K562 (cell line): ENCODE results near the gene SH3TC1. TPM values are rescaled to one million over a fixed set of nuclear protein-coding genes. Genes with fewer than 3 reads are reported as not detected.

Experiments used
- CUX1 ChIP-seq: fragments of 200-800 bp; sonication (Bioruptor generic); IDR thresholded peaks from 2 replicates; pipeline ENCODE4 v1.6.1; 2016; ENCODE audit warnings: missing genetic modification characterization, missing compliant biosample characterization
- EP400 ChIP-seq: fragments of 450-650 bp; IDR thresholded peaks from 2 replicates; pipeline ENCODE4 v1.6.1; 2017; ENCODE audit warnings: antibody characterized with exemption, mild to moderate bottlenecking, moderate library complexity
- ETV5 ChIP-seq: sonication (generic); formaldehyde crosslinking; IDR thresholded peaks from 2 replicates; pipeline ENCODE4 v1.4.0; 2020; ENCODE audit warnings: low read depth, mild to moderate bottlenecking, missing genetic modification reagents
- EWSR1 ChIP-seq: fragments of 450-650 bp; IDR thresholded peaks from 2 replicates; pipeline ENCODE4 v1.6.1; 2018; ENCODE audit warnings: borderline replicate concordance, mild to moderate bottlenecking, low read depth, moderate library complexity; ENCODE audit not compliant: partially characterized antibody
- JUN ChIP-seq, 2 experiments: sonication (generic) in 1 of 2; formaldehyde crosslinking in 1 of 2; IDR thresholded peaks; 2 replicates each; pipeline versions ENCODE4 v1.6.1 to v1.8.0; 2012 to 2022; ENCODE audit warnings: borderline replicate concordance in 2 of 2, mild to moderate bottlenecking in 2 of 2, improper control_type of control experiment in 1 of 2, low read depth in 1 of 2, low read length in 1 of 2, missing genetic modification reagents in 1 of 2
- MCM2 ChIP-seq: fragments of 450-650 bp; IDR thresholded peaks from 2 replicates; pipeline ENCODE4 v1.6.1; 2017; ENCODE audit warnings: low read depth, mild to moderate bottlenecking
- PCBP2 ChIP-seq: fragments of 200-400 bp; formaldehyde crosslinking; IDR thresholded peaks from 2 replicates; pipeline ENCODE4 v1.6.1; 2018; ENCODE audit warnings: low read length, low read depth, mild to moderate bottlenecking, moderate library complexity; ENCODE audit not compliant: poor library complexity, severe bottlenecking
- PHF8 ChIP-seq: fragments of 200-600 bp; sonication (generic); IDR thresholded peaks from 2 replicates; pipeline ENCODE4 v1.6.1; 2012; ENCODE audit warnings: mixed run types, mild to moderate bottlenecking, inconsistent platforms, low read length, moderate library complexity, borderline replicate concordance
- POU5F1 ChIP-seq: fragments of 150-350 bp; IDR thresholded peaks from 2 replicates; pipeline ENCODE4 v1.6.1; 2014; ENCODE audit warnings: borderline replicate concordance, low read length, low read depth, mild to moderate bottlenecking; ENCODE audit not compliant: partially characterized antibody
- PTBP1 ChIP-seq: fragments of 200-400 bp; formaldehyde crosslinking; IDR thresholded peaks from 2 replicates; pipeline ENCODE4 v1.6.1; 2017; ENCODE audit warnings: low read depth, low read length
- RERE ChIP-seq: sonication (generic); formaldehyde crosslinking; IDR thresholded peaks from 2 replicates; pipeline ENCODE4 v1.8.0; 2023; ENCODE audit warnings: missing genetic modification reagents, mild to moderate bottlenecking, borderline replicate concordance
- SMAD4 ChIP-seq: fragments of 250-450 bp; sonication (Bioruptor Pico); conservative IDR thresholded peaks from 2 replicates; pipeline ENCODE4 v1.8.0; 2021; ENCODE audit warnings: inconsistent platforms, mild to moderate bottlenecking, moderate library complexity
- SRSF7 ChIP-seq: fragments of 200-400 bp; formaldehyde crosslinking; optimal IDR thresholded peaks from 2 replicates; pipeline ENCODE3; 2017; ENCODE audit warnings: mild to moderate bottlenecking, low read depth, low read length
- THRAP3 ChIP-seq: fragments of 450-650 bp; IDR thresholded peaks from 2 replicates; pipeline ENCODE4 v1.6.1; 2016; ENCODE audit warnings: mild to moderate bottlenecking, inconsistent platforms, borderline replicate concordance
- ZNF408 ChIP-seq: fragments of 250-450 bp; sonication (Bioruptor Pico); IDR thresholded peaks from 2 replicates; pipeline ENCODE4 v1.4.0; 2020; ENCODE audit warnings: low read depth, mild to moderate bottlenecking, moderate library complexity
- ZNF561 ChIP-seq: fragments of 450-650 bp; formaldehyde crosslinking; conservative IDR thresholded peaks from 2 replicates; pipeline ENCODE4 v1.4.0; 2020; ENCODE audit warnings: mild to moderate bottlenecking, moderate library complexity
- polyA plus RNA-seq, 8 experiments: library from polyadenylated mRNA; depleted of rRNA in 4 of 8; stranded (reverse) in 5 of 8; unstranded in 3 of 8; fragments of >200 nt; fragmentation: Nextera tagmentation in 2 of 8; fragmentation: Illumina TruSeq in 1 of 8; extraction: Ambion mirVana in 2 of 8; extraction: Trizol in 1 of 8; gene quantifications; 2 replicates each; pipeline versions ENCODE4 v1.2.1 to v1.2.3, GENCODE V29; 2011 to 2014; ENCODE audit warnings: inconsistent platforms in 1 of 8, missing spikeins in 1 of 8
- total RNA-seq, 7 experiments: library from RNA; depleted of rRNA in 6 of 7; stranded (reverse); fragments of >200 nt in 6 of 7; fragmentation: Illumina TruSeq in 2 of 7; extraction: Trizol in 2 of 7; gene quantifications; 2 replicates each; pipeline versions ENCODE4 v1.2.1 to v1.2.3, GENCODE V29; 2011 to 2021; ENCODE audit warnings: low replicate concordance in 1 of 7

SH3TC1 gene
- total and polyA plus RNA-seq, 9 of the 15 experiments (the other 6 are each of a cell fraction or from before 2014, with no cell fraction given), result 0.04 to 2.1 (median 0.48) TPM; not detected in 1

DNA sequence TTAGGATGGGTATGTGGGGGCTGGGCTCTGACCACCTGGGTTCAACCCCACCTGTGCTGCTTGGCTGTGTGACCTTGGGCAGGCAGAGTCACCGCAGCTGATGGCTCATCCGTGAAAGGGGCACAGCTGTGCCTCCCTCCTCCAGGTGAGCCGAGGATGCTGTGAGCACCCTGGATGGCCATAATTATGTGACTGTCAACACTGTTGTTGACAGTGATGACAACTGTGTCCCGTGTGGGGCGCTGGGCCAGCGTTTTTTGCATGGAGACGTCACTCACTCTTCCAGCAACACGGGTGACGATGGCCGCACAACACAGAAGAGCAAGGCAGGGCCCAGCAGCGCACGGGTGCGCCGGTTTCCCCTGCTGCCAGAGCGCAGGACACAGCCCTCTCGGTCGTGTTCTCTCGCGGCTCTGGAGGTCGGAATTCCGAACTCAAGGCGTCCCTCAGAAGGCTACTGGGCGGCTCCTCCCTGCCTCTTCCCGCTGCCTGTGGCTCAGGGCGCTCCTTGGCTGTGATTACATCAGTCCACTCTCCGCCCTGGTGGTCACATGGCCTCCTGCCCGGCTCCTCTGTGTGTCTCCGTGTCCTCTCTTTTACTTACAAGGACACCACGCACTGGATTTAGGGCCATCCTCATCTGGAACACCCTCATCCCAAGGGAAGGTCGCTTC lies 1.3 kb downstream of the SH3TC1 start (continued):
- no peak for TF ChIP-seq CUX1 (CRISPR knock-in tag)
- no peak for TF ChIP-seq PTBP1
- TF ChIP-seq SRSF7, result no peak
- TF ChIP-seq MCM2, result no peak
- TF ChIP-seq ETV5 (CRISPR knock-in tag), result no peak
- TF ChIP-seq EP400, result peak; percentile 60; the same call in 1 of the 2 replicates
- TF ChIP-seq RERE (CRISPR knock-in tag), result no peak
- TF ChIP-seq EWSR1, result no peak
- no peak for TF ChIP-seq THRAP3
- TF ChIP-seq ZNF561 (CRISPR knock-in tag), result no peak
- TF ChIP-seq PHF8, result peak; percentile 36; the same call in 1 of the 2 replicates
- TF ChIP-seq SMAD4 (CRISPR knock-in tag), result peak; percentile 27
- TF ChIP-seq POU5F1, result no peak
- no peak for TF ChIP-seq JUN (IDR thresholded peaks at IDR 0.05; ENCODE audit: borderline replicate concordance, low read depth, low read length)
- peak; percentile 55; the same call in 1 of the 2 replicates for TF ChIP-seq JUN (CRISPR knock-in tag; IDR thresholded peaks at IDR 0.05; ENCODE audit: borderline replicate concordance)
- no peak for TF ChIP-seq ZNF408 (CRISPR knock-in tag)
- no peak for TF ChIP-seq PCBP2
